ENCODE results near the gene MN1. TPM values are rescaled to one million over a fixed set of nuclear protein-coding genes. Genes with fewer than 3 reads are reported as not detected.

MN1 gene
- polyA plus RNA-seq, 3 donors = 0.06 to 0.38 (median 0.29) TPM

DNA sequence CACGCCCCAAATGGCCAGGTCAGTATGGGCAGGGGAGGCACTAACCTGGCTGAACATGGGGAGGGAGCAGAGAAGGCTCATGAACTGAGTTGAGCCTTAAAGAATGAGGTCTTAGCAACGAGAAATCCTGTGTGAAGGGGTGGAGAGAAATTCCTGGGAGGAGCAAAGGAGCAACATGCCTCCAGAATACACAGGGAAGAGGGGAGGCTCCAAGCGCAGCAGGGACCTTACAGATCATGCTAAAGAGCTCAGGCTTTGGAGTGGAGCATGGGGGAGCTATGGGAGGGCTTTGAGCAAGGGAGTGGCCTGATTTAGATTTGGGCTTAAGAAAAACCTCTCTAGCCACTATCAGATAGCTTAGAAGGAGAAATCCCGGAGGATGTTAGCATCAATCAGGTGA lies 88.1 kb downstream of the MN1 start:
- no peaks in the 10 kb centered on the region for H4K20me1 ChIP-seq (ENCODE audit: insufficient read depth, low read length)
- Mint-ChIP-seq H3K9me3 (peaks cover 0 to 13% (median 6%) of the 10 kb centered on the region in 7 donors), H3K4me1 (peaks cover 33% of the 10 kb centered on the region), H3K27ac (peak overlapping the region in 2 of 7 donors; percentile 13 to 21), H3K4me3 (no peak overlapping the region), H3K36me3 (no peaks in the 10 kb centered on the region), H3K27me3 (ENCODE audit: low read depth in 3 of 3) (peaks cover 1 to 6% (median 3%) of the 10 kb centered on the region in 3 donors)
- H3K4me1 ChIP-seq (ENCODE audit: control insufficient read depth in 1 of 2, insufficient read depth in 2 of 2, low read length in 2 of 2) = peaks cover 9% of the 10 kb centered on the region in 2 donors
- no peak overlapping the region for H3K4me3 ChIP-seq (replicated peaks in 1 of 3; ENCODE audit: low read depth in 2 of 3, low read length in 3 of 3)
- no peak overlapping the region for H3K9ac ChIP-seq (ENCODE audit: insufficient read depth, low read length, poor library complexity, severe bottlenecking)
- intact Hi-C loops (cut with micrococcal nuclease) = no loop called here
- no peak overlapping the region for H3K27ac ChIP-seq (ENCODE audit: low read depth in 1 of 2, low read length in 2 of 2)
- TF ChIP-seq, protein P1, sequence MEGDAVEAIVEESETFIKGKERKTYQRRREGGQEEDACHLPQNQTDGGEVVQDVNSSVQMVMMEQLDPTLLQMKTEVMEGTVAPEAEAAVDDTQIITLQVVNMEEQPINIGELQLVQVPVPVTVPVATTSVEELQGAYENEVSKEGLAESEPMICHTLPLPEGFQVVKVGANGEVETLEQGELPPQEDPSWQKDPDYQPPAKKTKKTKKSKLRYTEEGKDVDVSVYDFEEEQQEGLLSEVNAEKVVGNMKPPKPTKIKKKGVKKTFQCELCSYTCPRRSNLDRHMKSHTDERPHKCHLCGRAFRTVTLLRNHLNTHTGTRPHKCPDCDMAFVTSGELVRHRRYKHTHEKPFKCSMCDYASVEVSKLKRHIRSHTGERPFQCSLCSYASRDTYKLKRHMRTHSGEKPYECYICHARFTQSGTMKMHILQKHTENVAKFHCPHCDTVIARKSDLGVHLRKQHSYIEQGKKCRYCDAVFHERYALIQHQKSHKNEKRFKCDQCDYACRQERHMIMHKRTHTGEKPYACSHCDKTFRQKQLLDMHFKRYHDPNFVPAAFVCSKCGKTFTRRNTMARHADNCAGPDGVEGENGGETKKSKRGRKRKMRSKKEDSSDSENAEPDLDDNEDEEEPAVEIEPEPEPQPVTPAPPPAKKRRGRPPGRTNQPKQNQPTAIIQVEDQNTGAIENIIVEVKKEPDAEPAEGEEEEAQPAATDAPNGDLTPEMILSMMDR (IDR thresholded peaks at IDR 0.05) = no peak
- no peak overlapping the region for H3K4me2 ChIP-seq (replicated peaks; ENCODE audit: extremely low read depth, low read length, poor library complexity, severe bottlenecking)
- H3K9me3 ChIP-seq (replicated peaks in 1 of 2; ENCODE audit: control insufficient read depth in 1 of 2, insufficient read depth in 1 of 2, low read length in 2 of 2) = peaks cover 4% of the 10 kb centered on the region in 2 donors
- H2AFZ ChIP-seq (ENCODE audit: insufficient read depth, low read depth, low read length, poor library complexity, severe bottlenecking) = no peak overlapping the region
- no peaks in the 10 kb centered on the region for H3K79me2 ChIP-seq (ENCODE audit: insufficient read depth, low read length)
- no peak for DNase-seq
- no peaks in the 10 kb centered on the region for H3K27me3 ChIP-seq (ENCODE audit: control insufficient read depth in 2 of 2, insufficient read depth in 2 of 2, low read length in 2 of 2)
- no peaks in the 10 kb centered on the region for H3K36me3 ChIP-seq (replicated peaks in 1 of 2; ENCODE audit: control insufficient read depth in 1 of 2, insufficient read depth in 2 of 2, low read length in 2 of 2)
- WGBS (ENCODE audit: insufficient coverage) = 78% methylated on average over 3 of the region's 4 CpGs

DNA sequence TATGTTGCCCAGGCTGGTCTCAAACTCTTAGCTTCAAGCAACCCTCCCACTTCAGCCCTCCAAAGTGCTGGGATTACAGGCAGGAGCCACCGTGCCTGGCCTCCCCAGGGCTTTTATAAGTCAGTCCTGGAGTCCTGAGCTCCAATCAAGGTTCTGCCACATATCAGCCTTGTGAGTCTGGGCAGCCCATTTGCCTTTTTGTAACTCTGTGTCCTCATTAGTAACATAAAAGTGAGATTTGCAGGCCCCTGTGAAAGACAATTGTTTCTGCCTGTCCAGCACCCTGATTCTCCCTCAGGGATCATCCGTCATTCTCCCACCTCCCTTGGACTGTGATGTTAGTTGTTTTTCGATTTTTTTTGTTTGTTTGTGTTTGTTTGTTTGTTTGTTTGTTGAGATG lies 89.8 kb downstream of the MN1 start:
- no peak for DNase-seq
- peaks cover 19% of the 10 kb centered on the region for H3K4me1 Mint-ChIP-seq
- H3K4me1 ChIP-seq (ENCODE audit: control insufficient read depth in 1 of 2, insufficient read depth in 2 of 2, low read length in 2 of 2) = no peaks in the 10 kb centered on the region
- 67% methylated on average over 1 of the region's 3 CpGs for WGBS (ENCODE audit: insufficient coverage)
- TF ChIP-seq, protein P1 (IDR thresholded peaks at IDR 0.05) = no peak
- H2AFZ ChIP-seq (ENCODE audit: insufficient read depth, low read depth, low read length, poor library complexity, severe bottlenecking) = no peak overlapping the region
- no peaks in the 10 kb centered on the region for H3K27me3 ChIP-seq (ENCODE audit: control insufficient read depth in 2 of 2, insufficient read depth in 2 of 2, low read length in 2 of 2)
- peaks cover 0 to 3% (median 0%) of the 10 kb centered on the region in 3 donors for H3K27me3 Mint-ChIP-seq (ENCODE audit: low read depth in 3 of 3)
- H3K4me2 ChIP-seq (replicated peaks; ENCODE audit: extremely low read depth, low read length, poor library complexity, severe bottlenecking) = no peak overlapping the region
- H3K4me3 ChIP-seq (replicated peaks in 1 of 3; ENCODE audit: low read depth in 2 of 3, low read length in 3 of 3) = no peak overlapping the region
- no peaks in the 10 kb centered on the region for H3K36me3 Mint-ChIP-seq
- intact Hi-C loops (cut with micrococcal nuclease) = no loop called here
- H3K9me3 ChIP-seq (replicated peaks in 1 of 2; ENCODE audit: control insufficient read depth in 1 of 2, insufficient read depth in 1 of 2, low read length in 2 of 2) = peaks cover 4% of the 10 kb centered on the region in 2 donors
- H3K27ac ChIP-seq (ENCODE audit: low read depth in 1 of 2, low read length in 2 of 2) = no peak overlapping the region
- H3K9me3 Mint-ChIP-seq = peaks cover 0 to 13% (median 6%) of the 10 kb centered on the region in 7 donors
- no peak overlapping the region for H3K27ac Mint-ChIP-seq
- H3K9ac ChIP-seq (ENCODE audit: insufficient read depth, low read length, poor library complexity, severe bottlenecking) = no peak overlapping the region
- no peak overlapping the region for H3K4me3 Mint-ChIP-seq
- H3K36me3 ChIP-seq (replicated peaks in 1 of 2; ENCODE audit: control insufficient read depth in 1 of 2, insufficient read depth in 2 of 2, low read length in 2 of 2) = no peaks in the 10 kb centered on the region
- H4K20me1 ChIP-seq (ENCODE audit: insufficient read depth, low read length) = no peaks in the 10 kb centered on the region
- H3K79me2 ChIP-seq (ENCODE audit: insufficient read depth, low read length) = no peaks in the 10 kb centered on the region

Data from CD14-positive monocyte (primary cell).